HL-60 (cell line): Measurements from ENCODE around the gene PHETA1.

ENCODE experiments used
- DNase-seq, 2 experiments: peaks; one replicate each; pipeline ENCODE4 v3.0.0-alpha.2; 2010 to 2020; ENCODE audit warnings: low read depth in 1 of 2, low spot score in 1 of 2
- H3K27ac ChIP-seq: fragments of 250-450 bp; sonication (Bioruptor Pico); replicated peaks from 2 replicates; pipeline ENCODE4 v1.5.1; 2020; ENCODE audit warnings: mild to moderate bottlenecking, moderate library complexity
- H3K27me3 ChIP-seq: fragments of 250-450 bp; sonication (Bioruptor Pico); 2 replicates; pipeline ENCODE4 v1.5.1; 2021; ENCODE audit warnings: mild to moderate bottlenecking, moderate library complexity; ENCODE audit not compliant: insufficient read depth, poor library complexity, severe bottlenecking
- H3K4me3 ChIP-seq: replicated peaks from 2 replicates; pipeline ENCODE4 v1.5.1; 2011; ENCODE audit warnings: mild to moderate bottlenecking, control low read depth, low read length; ENCODE audit not compliant: insufficient read depth
- GABPA ChIP-seq: IDR thresholded peaks from 2 replicates; pipeline ENCODE4 v1.6.1; 2012; ENCODE audit warnings: low read depth
- POLR2AphosphoS5 ChIP-seq: IDR thresholded peaks from 2 replicates; pipeline ENCODE4 v1.6.1; 2012; ENCODE audit warnings: low read depth
- SPI1 ChIP-seq: IDR thresholded peaks from 2 replicates; pipeline ENCODE4 v1.6.1; 2012; ENCODE audit warnings: low read depth, mild to moderate bottlenecking, borderline replicate concordance
- TF ChIP-seq, protein P1 (sequence below): IDR thresholded peaks from one replicate; pipeline ENCODE4 v1.5.1; 2011; ENCODE audit warnings: low read length, control low read depth, inconsistent platforms; ENCODE audit not compliant: insufficient read depth
- TF ChIP-seq, protein P2 (sequence below): IDR thresholded peaks from 2 replicates; pipeline ENCODE4 v1.6.1; 2012; ENCODE audit warnings: low read depth; ENCODE audit not compliant: insufficient replicate concordance

The PHETA1 gene

DNA sequence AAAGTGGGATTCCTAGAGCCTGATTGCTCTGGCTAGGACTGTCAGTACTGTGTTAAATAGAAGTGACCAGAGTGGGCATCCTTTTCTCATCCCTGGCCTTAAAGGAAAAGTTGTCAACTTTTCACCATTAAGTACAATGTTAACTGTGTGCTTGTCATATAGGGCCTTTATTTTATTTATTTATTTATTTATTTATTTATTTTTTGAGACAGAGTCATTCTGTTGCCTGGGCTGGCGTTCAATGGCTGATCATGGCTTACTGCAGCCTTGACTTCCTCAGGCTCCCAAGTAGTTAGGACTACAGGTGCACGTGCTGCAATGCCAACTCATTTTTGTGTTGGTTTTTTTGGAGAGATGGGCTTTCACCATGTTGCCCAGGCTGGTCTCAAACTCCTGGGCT, 48.4 kb upstream of the PHETA1 start:
- H3K4me3 ChIP-seq = no peak overlapping the region
- H3K27ac ChIP-seq = no peak overlapping the region
- H3K27me3 ChIP-seq = no peaks in the 10 kb centered on the region
- TF ChIP-seq, protein P1, sequence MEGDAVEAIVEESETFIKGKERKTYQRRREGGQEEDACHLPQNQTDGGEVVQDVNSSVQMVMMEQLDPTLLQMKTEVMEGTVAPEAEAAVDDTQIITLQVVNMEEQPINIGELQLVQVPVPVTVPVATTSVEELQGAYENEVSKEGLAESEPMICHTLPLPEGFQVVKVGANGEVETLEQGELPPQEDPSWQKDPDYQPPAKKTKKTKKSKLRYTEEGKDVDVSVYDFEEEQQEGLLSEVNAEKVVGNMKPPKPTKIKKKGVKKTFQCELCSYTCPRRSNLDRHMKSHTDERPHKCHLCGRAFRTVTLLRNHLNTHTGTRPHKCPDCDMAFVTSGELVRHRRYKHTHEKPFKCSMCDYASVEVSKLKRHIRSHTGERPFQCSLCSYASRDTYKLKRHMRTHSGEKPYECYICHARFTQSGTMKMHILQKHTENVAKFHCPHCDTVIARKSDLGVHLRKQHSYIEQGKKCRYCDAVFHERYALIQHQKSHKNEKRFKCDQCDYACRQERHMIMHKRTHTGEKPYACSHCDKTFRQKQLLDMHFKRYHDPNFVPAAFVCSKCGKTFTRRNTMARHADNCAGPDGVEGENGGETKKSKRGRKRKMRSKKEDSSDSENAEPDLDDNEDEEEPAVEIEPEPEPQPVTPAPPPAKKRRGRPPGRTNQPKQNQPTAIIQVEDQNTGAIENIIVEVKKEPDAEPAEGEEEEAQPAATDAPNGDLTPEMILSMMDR = no peak
- no peak for TF ChIP-seq SPI1
- no peak for DNase-seq

DNA sequence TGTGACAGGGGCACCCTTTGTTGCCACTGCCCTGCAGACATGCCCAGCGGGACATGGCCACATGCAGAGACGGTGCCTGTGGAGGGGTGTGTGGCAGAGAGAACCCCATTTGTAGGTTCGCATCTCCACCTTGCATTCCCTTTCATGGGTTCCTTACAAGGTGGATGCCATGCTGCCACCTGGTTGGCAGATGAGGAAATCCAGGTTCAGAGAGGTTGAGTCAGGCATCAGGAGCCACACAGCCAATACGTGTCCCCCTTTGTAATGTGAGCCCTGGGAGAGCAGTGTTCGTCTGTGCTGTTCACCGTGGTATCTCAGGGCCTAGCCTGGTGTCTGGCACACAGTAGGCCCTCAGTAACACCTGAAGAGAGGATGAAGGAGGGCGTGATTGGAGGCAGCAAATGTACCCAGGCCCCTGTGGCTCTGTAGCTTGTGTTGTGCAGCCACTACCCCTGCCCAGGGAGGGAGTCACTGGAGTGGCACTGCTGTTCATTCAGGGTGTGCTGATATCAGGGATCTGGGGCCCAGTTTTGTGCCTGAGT, 45.9 kb upstream of the PHETA1 start:
- no peak for DNase-seq
- Histone ChIP-seq H3K27ac (no peak overlapping the region), H3K4me3 (no peak overlapping the region), H3K27me3 (no peaks in the 10 kb centered on the region)
- TF ChIP-seq POLR2AphosphoS5 = no peak
- no peak for TF ChIP-seq GABPA
- TF ChIP-seq, protein P2, sequence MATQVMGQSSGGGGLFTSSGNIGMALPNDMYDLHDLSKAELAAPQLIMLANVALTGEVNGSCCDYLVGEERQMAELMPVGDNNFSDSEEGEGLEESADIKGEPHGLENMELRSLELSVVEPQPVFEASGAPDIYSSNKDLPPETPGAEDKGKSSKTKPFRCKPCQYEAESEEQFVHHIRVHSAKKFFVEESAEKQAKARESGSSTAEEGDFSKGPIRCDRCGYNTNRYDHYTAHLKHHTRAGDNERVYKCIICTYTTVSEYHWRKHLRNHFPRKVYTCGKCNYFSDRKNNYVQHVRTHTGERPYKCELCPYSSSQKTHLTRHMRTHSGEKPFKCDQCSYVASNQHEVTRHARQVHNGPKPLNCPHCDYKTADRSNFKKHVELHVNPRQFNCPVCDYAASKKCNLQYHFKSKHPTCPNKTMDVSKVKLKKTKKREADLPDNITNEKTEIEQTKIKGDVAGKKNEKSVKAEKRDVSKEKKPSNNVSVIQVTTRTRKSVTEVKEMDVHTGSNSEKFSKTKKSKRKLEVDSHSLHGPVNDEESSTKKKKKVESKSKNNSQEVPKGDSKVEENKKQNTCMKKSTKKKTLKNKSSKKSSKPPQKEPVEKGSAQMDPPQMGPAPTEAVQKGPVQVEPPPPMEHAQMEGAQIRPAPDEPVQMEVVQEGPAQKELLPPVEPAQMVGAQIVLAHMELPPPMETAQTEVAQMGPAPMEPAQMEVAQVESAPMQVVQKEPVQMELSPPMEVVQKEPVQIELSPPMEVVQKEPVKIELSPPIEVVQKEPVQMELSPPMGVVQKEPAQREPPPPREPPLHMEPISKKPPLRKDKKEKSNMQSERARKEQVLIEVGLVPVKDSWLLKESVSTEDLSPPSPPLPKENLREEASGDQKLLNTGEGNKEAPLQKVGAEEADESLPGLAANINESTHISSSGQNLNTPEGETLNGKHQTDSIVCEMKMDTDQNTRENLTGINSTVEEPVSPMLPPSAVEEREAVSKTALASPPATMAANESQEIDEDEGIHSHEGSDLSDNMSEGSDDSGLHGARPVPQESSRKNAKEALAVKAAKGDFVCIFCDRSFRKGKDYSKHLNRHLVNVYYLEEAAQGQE = no peak
- TF ChIP-seq, protein P1 = no peak
- TF ChIP-seq SPI1 = no peak

DNA sequence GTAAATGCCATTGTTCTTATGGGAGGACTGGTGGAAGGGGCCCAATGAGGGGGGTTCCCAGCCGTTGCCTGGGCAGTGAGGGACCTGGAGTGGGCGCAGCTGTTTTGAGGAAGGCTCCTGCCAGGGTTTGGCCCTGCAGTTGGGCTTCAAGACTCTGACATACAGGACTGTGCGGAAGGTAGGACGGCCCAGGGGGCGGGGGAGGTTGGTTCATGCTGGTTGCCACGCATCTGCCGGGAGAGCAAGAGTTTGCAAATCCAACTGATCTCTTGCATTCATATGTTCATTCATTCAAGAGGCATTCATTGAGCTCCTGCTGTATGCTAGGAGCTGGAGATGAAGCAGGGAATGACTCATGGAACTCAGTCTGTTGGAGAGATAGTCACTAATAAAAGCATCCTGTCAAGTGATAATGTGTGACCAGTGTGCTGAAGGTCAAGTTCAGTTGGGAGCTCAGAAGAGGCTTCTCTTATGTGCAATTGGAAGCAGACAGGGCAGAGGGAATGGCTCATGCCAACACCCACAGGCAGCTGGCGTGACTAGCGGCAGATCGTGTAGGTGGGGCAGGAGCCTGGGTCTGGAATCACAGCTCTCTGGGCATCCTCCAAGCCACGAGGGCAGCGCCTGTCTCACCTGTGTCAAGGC, 44.7 kb upstream of the PHETA1 start:
- TF ChIP-seq, protein P1 = no peak
- no peak for TF ChIP-seq SPI1
- TF ChIP-seq, protein P2 = no peak
- TF ChIP-seq GABPA = no peak
- TF ChIP-seq POLR2AphosphoS5 = no peak
- Histone ChIP-seq H3K27ac (no peak overlapping the region), H3K4me3 (no peak overlapping the region), H3K27me3 (no peaks in the 10 kb centered on the region)
- DNase-seq = no peak
